ENCODE results near the gene CD163L1.
"Not testable (repeated sequence)": the region's sequence is repeated elsewhere in the genome, so short reads cannot be mapped to it uniquely, and the experiment has no call there.

CD163L1 gene

DNA sequence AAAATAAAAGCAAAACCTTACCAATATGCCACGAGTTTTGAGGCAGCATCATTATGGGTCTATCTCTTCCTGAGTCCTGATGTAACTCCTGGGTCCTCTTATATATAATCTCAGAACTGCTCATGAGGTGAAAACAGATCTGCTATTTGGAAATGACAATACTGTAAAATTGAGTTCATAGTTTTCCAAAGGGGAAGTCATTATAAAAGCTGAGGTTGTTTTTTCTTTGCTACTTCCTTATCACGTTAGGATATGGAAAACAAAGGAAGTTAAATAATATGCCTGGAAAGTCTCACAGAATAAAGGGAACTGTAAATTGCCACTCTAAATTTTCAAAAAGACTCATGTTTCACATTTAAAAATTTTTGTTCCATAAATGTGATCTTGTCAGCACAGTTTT lies at the start of gene CD163L1:
CD163L1 (minus strand) TSS at position 78 of the 400 bp plus-strand sequence; CDS start at position 52, 26 bp downstream.
- DNase-seq = no peak

DNA sequence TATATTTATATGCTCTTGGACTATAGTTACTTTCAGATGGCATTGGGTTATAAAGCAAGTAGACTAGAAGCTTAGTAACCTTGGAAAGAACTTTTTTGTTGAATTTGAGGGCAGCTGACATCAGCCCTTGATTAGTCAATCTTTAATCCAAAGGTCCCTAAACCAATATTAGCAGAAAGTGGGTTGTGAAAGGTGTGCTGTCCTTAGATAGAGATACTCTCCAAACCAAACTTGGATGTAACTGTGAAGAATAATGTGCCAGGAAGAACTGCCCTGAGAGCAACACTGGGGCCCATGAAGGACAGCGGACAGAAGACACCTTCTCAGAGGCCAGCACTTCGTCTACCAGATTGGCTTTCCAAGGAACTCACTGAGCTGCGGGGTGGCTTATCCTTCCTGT lies 49.1 kb upstream of the CD163L1 start:
- no peak for DNase-seq

DNA sequence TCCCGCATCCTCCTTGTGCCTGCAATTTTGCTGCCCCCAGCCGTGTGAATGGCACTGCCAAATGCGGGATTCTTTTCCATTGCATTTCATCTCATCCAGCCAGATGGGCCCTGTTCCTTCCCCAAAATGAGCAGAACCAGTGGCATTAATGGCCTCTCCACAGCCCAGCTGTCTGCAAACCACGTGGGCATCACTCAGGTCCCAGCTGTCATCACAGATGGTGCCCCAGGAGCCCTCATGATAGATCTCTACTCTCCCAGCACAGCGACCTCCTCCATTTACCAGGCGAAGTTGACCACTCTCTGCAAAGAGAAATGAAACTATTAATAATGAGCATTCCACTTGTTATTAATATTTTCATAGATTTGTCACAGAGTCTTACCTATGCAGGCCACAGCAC lies 42.6 kb upstream of the CD163L1 start:
- DNase-seq = no peak

DNA sequence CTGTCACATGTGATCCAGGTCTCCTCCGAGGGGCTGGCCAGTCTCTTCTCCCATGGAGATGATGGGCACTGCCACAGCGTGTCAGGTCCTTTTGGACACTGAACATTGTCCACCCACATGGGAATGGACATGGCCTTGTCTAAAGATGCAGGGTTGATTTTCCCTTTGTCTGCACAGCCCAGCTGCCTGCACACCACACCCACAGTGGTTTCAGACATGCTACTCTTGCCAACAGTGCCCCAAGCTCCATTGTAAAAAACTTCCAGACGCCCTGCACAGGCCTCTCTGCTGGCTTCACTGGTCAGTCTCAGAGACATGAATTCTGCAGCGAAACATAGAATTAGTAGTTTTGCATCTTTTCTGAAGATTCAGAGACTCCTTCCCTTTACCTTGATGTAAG lies 41.1 kb upstream of the CD163L1 start:
- DNase-seq = no peak

DNA sequence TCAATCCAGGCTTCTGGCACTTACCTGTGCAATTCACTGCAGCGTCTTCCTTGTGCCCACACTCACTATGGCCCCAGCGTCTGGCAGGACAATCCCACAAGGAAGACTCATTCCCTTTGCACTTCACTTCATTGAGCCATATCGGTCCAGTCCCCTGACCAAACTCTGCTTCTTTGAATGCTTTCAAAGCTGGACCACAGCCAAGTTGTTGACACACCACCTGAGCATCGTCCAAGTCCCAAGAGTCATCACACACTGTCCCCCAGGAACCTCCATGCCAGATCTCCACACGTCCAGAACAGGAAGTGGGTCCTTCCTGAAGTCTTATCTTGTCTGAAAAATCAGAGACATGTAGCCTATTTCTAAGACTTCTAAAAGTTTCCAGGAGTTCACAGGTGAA lies 39.4 kb upstream of the CD163L1 start:
- no peak for DNase-seq

DNA sequence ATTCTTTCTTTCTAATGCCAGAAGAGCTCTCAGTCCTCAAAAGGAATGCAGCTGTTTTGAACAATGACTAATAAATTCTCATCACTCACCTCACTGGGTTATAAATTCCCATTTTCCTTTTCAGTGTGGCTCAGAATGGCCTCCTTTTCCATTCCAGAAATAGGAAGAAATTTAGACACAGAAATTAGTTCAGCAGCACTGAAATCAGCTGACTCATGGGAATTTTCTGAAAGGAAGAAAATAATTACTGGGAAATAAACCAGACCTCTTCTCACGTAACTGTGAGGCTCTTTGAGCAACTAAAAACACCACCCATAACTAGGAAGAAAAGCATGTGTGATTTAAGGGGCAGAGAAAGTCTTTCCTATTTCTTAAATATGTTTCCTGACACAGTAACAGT lies 35.8 kb upstream of the CD163L1 start:
- DNase-seq = no peak

DNA sequence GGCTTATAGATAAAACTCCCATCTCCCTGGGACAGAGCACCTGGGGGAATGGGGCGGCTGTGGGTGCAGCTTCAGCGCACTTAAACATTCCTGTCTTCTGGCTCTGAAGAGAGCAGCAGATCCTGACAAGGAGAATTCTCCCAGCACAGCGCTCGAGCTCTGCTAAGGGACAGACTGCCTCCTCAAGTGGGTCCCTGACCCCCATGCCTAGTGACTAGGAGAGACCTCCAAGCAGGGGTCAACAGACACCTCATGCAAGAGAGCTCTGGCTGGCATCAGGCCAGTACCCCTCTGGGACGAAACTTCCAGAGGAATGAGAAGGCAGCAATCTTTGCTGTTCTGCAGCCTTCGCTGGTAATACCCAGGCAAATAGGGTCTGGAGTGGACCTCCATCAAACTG lies 28.1 kb upstream of the CD163L1 start:
- DNase-seq = no peak

DNA sequence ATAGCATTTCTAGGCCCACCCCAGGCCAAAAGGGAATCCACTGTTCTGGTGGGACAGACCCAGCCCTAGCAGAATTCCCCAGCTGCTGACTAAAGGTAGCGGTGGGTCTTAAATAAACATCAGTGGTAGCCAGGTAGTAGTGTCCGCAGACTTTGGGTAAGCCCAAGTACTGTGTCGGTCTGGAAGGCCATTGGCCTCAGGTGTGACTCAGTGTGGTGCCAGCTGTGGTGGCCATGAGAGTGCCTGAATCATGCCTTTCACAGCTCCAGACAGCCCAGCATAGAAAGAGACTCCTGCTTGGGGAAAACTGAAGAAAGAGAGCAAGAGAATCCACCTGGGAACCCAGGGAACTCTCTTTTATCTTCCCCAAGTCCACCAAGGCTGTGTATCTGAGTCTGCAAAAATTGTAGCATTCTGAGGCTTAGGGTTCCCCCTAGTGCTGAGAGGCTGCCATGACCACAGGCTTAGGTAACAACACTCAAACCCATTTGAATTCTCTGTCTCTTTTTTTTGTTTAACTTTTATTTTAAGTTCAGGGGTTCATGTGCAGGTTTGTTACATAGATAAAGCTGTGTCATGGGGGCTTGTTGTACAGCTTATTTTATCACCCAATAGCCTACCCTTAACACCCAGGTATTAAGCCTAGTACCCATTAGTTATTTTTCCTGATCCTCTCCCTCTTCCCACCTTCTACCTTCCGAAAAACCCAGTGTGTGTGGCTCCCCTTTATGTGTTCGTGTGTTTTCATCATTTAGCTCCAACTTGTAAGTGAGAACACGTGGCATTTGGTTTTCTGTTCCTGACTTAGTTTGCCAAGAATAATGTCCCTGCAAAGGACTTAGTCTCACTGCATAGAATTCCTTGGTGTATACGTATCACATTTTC lies 16.7 kb upstream of the CD163L1 start:
- peak; percentile 48 for DNase-seq

DNA sequence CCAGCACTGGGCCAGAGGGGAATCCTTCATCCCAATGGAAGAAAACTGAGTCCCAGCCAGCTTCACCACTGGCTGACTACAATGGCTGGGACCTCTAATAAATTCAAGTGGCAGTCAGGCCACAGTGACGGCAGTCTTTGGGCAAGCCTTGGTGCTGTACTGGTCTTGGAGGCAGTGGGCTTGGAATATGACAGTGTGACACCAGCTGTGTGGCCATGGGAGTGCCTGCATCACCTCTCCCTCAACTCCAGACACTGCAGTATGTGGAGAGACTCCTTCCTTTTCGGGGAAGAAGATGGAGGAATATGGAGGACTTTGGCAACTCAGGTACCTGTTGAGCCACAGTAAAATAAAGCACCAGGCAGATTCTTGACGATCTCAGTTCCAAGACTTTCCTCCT lies 16.0 kb upstream of the CD163L1 start:
- DNase-seq = no peak

DNA sequence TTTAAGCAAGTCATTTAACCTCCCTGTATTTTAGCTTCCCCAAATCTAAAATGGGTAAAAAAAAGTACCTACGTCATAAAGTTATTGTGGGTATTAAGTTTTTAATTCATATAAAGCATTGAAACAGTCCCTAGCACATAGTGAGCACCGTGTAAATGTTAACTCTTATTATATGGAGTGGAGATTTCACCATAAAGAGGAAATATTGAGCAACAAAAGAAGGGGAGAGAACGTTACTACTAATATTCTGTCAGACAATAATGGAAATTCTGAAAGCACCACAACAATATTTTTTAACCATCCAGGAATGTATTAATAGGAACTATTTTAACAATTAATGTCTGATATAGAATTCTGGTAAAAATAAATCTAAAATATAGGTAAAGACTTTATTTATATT lies 7.8 kb upstream of the CD163L1 start:
- DNase-seq = no peak

DNA sequence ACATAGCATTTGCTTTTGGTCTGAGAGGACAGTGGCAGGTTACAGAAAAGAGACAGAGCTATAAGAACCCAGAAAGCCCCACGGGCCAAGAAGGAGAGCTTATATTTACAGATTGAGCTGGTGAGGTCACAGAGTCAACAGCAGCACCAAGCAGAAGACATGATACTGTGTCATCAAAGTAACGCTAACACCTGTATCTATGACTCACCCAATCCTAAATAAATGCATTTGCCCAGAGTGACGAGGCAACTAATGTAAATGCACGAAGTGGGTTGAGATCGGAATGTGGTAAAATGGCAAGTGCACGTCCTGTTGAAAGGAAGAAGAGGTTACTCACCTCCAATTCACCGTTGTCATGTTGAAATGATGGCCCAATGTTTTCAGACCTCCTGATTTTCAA lies 6.7 kb upstream of the CD163L1 start:
- DNase-seq = no peak

DNA sequence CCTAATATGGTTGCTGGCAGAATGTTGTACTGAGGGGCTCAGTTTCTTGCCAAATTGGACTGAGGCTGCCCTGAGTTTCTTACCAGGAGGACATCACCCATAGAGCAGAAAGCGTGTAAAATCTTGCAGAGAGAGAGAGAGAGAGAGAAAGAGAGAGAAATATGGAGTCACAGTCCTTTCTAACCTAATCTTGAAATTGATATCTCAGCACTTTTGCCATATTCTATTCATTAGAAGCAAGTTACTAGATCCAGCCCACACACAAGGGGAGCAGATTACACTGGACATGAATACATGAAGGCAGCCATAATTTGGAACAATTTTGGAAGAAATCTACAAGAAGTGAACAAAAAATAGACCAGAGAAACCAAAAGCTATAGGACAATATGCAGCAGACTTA lies 4.1 kb upstream of the CD163L1 start:
- no peak for DNase-seq

DNA sequence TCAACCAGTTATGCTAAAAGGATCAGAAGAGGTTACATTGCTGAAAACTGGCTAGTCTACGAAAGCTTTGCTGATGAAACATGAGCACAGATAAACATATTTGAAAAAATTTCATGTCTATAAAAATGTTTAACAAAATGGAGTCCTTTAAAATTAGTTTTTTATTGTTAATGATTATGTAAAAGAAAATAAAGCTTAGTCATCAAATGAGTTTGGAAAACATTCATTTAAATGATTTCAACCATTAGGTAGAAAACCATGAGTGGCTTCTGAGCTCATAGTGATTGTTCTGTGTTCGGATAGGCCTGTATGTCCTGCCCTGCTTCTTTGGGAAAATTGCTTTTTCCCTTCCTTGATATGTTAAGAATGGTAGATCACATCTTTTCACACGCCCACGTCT lies 584 bp upstream of the CD163L1 start:
- no peak for DNase-seq

DNA sequence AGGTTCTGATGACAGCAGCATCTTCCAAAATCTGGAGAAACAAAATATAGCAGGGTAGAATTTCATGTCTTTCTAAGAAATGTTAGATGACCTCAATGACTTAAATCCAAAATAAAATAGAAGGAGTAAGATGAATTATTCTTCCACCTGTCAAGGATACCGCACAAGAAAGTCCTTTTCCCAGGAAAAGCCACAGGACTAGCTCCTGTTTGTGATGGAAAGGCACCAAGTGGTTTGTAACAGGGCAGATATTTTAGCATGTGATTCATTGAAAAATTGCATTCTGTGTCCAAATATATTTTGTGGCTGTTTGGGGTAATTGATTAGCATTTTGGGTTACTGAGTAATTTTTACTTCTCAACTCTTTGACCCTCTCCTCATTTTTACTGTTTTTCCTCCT lies 2.7 kb downstream of the CD163L1 start:
- no peak for DNase-seq

DNA sequence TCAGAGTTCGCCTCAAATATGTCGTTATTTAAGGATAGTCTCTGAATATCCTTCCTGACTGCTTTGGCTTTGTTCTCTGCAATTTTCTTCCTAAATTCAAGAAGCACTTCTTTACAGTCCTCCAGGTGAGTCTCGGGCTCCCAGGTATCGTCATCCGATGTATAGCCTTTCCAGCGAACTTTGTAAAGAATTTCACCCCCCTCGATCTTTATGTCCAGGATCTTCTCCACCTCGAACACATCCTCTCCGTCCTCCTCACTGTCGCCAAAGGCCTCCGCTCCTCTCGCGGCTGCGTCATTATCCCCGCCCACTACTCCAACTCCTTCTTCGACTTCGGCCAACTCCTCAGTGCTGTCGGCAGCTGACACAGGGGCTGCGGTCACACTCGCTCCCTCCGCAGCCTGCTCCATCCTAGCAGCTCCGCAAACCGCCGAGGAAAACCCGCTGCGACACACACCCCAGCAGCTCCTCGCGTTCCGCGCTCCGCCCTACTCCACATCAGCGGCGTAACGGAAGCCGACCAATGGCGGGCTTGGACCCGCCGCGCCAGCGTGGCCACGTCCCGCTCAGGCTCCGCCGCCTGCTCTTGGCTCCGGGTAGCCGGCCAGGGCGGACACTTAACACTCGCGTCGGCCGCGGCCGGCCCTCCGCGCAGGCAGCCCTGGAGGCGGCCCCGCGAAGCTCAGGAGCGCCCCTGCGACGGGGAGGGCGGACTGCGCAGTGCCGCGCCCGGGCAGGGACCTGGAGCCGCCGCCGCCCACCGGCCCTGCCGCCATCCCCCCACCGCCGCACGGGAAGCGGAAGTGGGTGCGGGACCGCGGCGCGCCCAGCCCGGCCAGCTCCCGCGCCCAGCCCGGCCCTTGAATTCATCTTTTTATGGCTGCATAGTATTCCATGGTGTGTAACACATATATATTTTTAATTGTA lies 4.1 kb downstream of the CD163L1 start:
- no peak for DNase-seq

DNA sequence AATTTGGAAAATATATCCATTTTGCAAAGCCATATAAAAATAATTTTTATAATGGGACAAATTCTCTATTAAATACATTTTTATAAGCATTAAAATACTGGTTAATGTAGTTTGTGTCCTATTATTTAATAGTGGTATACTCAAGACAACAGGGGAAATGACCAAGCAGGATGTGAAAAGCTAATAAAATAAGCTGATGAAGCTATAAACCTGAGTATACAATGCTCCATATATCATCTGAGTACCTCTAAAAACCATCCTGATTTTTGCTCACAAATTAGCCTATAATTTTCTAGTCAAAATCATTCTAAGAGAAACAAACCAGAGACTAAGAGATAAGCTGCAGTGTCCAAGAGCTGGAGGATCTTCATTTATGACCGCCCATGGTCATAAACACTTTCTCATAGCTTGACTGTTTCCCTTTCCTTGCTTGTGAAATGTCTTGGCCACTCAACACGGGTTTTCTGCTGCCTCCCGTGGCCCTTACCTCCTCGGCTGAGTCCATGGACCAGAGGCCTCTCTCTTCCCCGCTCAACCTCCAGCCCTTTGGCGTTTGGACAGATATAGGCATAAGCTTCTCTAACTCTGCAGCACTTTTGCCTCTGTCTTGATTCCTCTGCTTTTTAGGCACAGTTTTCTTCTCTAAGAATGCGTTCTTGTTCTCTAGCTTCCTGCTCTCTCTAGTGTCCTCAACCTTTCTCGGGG lies 5.5 kb downstream of the CD163L1 start:
- DNase-seq = not testable (repeated sequence)

DNA sequence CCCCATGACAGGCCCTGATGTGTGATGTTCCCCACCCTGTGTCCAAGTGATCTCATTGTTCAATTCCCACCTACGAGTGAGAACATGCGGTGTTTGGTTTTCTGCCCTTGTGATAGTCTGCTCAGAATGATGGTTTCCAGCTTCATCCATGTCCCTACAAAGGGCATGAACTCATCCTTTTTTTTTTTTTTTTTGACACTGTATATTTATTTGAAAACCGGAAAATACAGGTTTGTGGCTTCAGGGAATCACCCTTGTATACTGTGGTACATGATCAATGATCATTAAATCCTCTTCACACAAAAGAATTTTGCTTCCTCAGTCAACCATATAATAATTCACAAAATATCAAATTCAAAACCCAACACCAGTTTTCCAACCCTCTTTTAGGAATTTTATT lies 6.5 kb downstream of the CD163L1 start:
- DNase-seq = not testable (repeated sequence)

DNA sequence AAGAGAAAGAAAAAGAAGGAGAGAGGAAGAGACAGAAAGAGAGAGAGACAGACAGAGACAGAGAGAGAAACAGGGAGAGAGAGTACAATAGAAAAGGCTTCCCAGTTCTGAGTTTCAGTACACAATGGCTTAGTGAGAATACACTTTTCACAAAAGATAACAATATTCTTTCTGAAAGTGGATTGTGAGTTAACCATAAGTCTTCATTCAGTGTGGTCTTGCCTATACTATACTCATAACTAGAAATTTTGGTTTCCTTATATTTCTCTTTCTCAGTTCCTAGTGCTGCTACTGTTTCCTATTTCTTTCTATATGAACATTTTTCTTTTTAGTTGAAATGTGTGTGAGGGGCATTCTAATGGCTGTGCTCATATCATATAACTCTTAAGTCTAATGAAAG lies 9.3 kb downstream of the CD163L1 start:
- DNase-seq = no peak

DNA sequence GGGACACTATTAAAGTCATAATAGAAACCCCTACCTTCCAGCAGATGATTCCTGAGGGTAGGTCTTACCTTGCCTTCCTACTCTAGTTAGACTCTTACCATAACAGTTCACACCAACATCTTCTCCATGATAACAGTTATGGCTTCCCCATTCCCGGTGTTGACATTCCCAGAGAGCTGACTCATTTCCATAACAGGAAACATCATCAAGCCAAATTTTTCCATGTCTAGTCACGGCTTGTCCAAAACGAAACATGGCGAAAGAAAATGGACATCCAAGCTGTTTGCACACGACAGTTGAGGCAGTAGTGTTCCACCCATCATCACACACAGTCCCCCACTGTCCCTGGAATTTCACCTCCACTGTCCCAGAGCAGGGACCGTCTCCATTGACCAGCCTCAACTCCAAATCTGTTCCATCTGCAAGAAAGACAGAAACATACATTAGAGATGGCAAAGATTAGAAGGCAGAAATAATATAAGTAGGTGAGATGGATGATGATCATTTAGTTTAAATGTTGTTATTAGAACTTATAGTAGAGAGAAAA lies 10.6 kb downstream of the CD163L1 start:
- no peak for DNase-seq

DNA sequence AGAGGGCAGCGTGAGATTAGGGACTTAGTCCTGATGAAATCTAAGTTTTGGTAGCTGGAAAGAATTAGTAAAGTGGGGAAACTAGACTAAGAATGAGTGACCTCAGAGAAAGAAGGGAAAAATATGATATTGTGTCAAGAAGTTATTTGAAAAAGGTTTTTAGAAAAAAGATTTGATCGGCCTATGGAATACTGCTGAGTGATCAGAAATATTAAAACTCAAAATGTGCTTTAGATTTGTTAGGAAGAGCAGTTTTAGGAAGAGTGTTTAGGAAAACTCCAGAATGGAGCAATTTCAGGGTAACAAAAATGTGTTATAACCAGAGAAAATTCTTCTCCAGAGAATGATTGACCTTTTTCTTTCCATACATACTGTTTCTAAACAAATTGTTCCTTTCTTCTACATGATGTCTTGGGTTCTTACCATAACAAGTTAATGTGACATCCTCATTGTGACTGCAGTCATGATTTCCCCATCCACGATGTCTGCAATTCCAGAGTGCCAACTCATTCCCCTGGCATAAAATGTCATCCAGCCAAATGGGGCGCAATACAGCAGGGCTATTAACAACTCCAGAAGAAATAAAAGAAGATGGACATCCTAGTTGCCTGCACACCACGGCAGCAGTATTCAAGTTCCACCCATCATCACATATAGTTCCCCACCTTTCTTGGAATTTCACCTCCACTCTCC lies 11.8 kb downstream of the CD163L1 start:
- no peak for DNase-seq

DNA sequence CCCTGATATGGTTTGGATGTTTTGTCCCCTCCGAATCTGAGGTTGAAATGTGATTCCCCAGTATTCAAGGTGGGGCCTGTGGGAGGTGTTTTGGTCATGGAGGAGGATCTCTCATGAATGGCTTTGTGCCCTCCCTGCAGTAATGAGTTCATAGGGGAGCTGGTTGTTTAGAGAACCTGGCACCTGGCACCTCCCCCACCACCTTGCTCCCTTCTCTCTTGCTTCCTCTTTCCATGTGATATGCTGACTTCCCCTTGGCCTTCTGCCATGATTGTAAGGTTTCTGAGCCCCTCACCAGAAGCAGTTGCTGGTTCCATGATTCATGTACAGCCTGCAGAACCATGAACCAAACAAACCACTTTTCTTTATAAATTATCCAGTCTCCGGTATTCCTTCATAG lies 32.6 kb downstream of the CD163L1 start:
- DNase-seq = no peak

DNA sequence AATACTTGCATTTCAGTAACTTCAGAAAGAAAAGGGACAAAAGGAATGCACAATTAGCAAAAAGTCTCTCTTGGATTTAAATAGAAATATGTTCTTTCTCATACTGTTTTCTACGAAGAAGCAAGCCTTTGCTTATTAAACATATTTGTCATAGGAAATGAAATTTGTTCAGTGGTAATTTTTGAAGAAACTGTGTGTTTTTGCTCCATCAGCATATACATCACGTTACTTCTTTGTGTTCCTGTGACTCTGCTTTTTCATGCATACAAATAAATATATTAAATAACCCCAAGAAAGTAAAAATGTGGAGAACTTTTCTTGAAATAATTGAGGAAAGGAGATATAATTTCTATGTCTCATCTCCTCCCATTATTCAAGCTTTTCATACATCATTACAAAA lies 39.7 kb downstream of the CD163L1 start:
- DNase-seq = no peak

Measured in activated CD4-positive, alpha-beta T cell treated with anti-CD3 and anti-CD28 coated beads, Interleukin-2, amount 50 U/mL, for 1 hour (primary cell).